ENCODE data around the gene KRTAP12-3.
"Not testable (repeated sequence)": the region's sequence is repeated elsewhere in the genome, so short reads cannot be mapped to it uniquely, and the experiment has no call there.

Gene KRTAP12-3

GRCh38 chr21:44686843-44687561, 29.3 kb downstream of the KRTAP12-3 start:
- no peak for DNase-seq

- no peak for DNase-seq
Observed at GRCh38 chr21:44687671-44688070, 29.9 kb downstream of the KRTAP12-3 start.

DNA sequence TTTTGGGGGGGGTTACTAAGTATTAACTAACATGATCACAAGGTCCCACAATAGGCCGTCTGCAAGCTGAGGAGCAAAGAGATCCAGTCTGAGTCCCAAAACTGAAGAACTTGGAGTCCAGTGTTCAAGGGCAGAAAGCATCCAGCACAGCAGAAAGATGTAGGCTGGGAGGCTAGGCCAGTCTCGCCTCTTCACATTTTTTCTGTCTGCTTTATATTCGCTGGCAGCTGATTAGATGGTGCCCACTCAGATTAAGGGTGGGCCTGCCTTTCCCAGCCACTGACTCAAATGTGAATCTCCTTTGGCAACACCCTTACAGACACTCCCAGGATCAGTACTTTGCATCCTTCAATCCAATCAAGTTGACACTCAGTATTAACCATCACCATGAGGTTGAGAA, 32.0 kb downstream of the KRTAP12-3 start:
- not testable (repeated sequence) for DNase-seq

DNA sequence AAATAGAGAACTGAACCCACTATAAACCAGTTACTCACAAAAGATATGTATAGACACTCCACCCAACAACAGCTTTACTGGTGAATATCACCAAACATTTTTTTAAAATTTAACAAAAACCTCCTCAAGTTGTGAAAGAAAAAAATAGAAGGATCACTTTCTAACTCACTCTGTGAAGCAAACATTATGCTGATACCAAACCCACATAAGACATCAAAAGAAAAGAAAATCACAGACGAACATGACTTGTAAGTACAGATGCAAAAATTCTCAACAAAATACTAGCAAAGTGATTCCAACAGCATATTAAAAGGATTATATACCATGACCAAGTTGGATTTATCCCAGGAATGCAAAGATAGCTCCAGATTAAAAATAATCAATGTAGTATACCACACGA, 34.0 kb downstream of the KRTAP12-3 start:
- DNase-seq, result no peak

- no peak for DNase-seq
Observed at GRCh38 chr21:44692798-44693512, 35.2 kb downstream of the KRTAP12-3 start.

- no peak for DNase-seq
Observed at GRCh38 chr21:44694776-44695175, 37.0 kb downstream of the KRTAP12-3 start.

- no peak for DNase-seq
Observed at GRCh38 chr21:44695184-44695583, 37.5 kb downstream of the KRTAP12-3 start.

GRCh38 chr21:44695641-44696040, 37.9 kb downstream of the KRTAP12-3 start:
- no peak for DNase-seq

DNA sequence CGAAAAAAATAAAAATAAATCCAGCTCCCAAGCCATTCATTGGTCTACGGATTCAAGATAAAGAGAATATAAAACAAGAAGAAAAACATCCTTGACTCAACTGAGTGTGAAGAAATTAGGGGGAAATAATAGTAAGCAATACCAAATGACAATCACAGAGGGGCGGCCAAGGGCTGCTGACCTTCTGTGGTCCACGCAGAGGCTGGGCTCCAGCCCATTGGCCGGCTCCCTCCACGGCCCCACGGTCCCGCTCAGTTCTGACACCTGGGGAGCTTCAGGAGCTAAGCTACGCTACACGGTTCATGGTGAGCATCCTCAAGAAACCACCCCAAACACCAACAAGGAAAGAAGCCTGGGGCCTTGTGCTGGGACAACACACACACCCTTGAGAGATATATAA, 38.8 kb downstream of the KRTAP12-3 start:
- DNase-seq, result no peak

GRCh38 chr21:44697172-44697810, 39.6 kb downstream of the KRTAP12-3 start, which contains the start of gene KRTAP10-12:
Gene KRTAP10-12, plus strand, starts transcription at chr21:44697172. Its CDS starts 30 bp downstream, at chr21:44697202.
- DNase-seq, result not testable (repeated sequence)

DNA sequence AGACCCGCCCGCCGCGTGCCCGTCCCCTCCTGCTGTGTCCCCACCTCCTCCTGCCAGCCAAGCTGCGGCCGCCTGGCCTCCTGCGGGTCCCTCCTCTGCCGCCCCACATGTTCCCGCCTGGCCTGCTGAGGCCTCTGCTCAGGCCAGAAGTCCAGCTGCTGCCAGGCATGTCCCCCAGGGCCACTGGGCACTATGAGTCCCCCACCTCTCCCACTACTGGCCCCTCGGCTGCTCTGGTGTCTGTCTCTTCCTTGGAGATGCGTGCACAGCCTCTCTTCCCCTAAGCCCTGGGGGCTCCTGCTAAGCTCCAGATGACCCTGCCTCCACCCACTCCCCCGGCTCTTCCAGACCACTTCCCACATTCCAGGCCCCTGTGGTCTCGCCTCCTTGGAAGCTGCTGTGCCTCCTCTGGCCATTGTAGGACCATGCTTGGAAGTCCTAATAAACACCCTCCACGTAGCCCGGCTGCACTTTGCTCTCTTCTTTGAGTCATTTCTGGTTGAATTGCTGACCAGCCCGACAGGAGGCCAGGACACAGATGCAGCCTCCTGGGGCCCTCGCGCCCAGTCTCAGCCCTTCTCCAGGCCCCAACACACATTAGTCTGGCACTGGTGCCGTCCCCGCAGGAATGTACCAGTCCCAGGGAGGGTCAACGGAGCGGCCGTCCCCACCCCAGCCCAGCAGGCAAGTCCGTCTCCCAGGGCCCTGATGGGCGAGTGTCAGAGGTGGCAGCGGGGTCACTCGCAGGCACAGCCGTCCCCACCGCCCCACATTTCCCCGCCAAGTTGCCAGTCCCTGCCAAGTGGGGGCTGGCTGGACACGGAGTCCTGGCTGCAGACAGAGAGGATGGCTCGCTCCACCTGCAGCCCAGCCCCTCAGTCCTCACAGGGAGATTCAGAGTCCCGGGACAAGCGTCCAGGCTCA, 40.3 kb downstream of the KRTAP12-3 start:
- DNase-seq, result no peak

DNA sequence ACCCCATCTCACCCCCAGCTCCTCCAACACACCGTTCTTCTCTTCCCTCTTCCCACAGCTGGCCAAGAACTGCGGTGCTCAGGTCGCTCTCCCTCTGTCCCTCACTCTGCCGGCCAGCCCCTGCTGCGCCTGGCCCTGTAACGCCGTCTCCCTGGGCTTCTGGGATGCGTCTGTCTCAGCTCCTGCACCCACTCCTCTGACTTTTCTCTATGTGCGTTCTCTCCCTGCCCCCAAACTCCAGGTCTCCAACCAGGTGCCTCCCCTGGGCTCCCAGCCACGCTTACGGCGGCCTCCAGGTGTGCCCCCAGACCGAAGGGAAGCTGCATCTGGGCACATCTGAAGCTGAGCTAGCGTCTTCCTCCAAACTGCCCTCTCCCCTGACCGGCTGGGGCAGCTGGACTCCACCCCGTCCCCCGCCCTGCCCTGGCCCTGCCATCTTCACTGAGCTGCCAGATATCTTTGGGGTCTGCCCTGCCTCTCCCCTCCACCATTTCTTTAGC, 41.8 kb downstream of the KRTAP12-3 start:
- no peak for DNase-seq

DNA sequence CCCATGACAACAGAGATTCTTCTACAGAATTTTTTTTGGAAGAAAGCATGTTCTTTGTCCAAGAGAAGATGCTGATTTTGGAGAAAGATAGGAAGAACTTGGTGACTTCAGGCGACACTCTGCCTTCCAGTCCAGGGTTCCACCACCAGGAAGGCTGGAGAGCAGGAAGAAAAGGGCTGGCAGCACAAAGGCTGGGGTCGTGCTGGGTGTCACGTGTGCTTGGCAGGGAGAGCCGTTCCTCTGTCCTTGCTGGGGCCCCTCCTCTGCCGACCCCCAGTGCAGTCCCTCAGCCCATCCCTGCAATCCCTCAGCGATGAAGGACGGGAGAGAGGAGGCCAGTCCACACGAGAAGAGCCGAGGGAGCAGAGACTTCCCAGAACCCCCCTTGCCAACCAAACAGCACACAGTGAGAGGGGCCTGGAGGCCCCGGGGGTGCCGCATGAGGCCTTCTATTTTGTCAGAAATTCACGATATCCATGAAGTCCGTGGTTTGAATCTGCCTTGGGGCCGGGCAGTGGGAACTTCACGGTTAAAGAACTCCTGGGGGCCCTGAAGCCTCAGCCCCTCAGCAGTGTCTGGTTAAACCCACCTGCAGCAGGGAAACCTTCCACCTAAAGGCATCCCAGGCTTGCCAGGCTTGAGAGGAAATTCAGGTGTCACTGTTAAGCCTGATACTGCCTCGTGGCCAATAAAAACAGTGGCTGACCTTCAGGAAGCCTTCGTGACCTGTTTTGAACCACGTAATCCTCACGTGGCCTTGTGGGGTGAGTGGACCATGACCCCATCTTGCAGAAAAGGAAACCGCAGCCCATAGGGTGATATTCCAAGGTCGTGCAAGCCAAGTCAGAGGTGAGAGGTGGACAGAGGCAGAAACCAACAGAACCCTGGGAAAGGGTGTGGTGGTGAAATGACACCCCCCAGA, 42.6 kb downstream of the KRTAP12-3 start:
- DNase-seq, result no peak

DNA sequence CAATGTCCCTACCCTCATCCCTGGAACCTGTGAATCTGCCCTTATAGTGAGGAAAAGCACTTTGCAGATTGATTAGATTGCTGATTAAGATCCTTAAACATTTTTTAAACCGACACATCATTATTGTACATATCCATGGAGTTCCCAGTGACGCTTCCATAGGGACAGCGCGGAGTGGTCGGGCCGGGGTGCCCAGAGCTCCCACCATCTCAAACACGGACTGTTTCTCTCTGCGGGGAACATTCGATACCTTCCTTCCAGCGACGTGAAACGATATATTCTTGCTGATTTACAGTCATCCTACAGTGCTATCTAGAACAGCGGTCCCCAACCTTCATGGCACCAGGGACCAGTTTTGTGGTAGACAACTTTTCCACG, 43.3 kb downstream of the KRTAP12-3 start:
- no peak for DNase-seq

GRCh38 chr21:44701541-44701940, 43.8 kb downstream of the KRTAP12-3 start:
- DNase-seq, result no peak

- DNase-seq, result no peak
Observed at GRCh38 chr21:44702111-44702972, 44.6 kb downstream of the KRTAP12-3 start.

DNA sequence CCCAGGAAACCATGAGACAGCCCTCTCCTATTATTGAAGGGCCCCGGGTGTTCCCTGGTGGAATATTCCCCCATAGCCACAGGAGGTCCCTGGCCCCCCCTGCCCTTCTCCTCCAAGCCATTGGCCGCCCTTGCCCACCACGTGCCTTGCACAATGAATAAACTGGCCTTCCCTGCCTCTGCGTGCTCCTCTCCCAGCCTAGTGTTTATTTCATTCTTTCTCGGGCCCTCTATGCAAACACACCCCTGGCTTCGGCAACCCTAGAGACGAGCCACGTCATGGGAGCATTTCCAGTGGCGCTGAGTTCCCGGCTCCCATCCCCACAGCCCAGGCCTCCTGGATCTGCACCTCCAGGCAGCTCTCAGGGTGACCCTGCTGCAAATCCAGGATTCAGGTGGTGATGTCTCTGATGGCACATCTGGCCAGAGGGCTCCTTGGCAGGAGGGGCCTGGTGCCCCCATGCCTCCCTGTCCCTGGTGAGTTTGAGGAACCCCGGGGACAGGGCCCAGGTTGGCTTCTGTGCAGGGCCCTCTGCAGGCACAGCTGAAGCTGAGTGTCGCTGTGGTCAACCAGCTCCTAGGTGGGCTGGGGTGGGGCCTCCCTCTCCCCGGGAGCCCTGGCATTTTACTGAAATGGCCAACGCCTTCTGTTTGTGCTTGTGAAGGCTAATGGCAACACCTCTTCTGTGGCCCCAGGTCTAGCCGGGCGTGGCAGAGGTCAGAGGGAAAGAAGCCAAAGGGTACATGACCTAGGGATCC, 45.4 kb downstream of the KRTAP12-3 start:
- DNase-seq, result no peak

DNA sequence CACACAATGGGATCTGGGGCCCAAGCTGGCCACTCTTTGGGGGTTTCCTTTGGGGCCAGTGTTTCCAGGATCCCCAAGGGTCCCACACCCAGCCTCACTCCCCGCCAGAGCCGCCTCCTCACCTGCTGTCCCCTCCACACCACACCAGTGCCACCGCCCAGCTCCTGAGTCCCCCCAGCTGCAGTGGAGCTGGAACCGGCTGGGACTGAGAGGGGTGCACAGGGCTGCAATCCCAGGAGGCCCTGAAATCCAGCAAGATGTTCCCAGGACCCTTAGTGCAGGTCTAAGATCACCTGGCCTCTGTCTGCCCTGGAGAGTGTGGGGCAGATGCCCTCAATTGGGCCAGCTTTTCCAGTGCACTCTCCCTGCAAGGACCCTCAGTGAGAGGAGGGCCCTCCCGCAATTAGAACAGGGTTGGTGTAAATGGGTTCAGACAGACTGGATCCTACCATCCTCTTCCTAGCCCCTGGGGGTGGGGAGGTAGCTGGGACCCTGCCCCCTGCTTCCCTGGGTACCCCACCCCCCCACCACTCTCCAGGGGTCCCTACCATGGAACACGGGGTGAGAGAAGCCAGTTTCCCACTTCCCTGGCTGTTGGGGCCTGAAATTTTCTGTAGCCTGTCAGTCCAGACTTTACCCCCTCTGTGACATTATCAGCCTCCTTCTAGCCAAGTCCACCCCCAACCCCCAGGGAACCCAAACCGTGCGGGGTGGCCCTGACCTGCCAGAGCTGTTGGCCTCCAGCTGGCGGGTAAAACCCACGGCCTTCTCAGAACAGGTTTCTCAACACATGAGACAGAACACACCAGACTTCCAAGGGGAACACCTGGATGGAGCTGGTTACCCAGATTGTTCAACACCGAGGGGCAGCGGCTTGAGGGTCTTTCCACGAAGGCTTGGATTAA, 46.3 kb downstream of the KRTAP12-3 start:
- no peak for DNase-seq

DNA sequence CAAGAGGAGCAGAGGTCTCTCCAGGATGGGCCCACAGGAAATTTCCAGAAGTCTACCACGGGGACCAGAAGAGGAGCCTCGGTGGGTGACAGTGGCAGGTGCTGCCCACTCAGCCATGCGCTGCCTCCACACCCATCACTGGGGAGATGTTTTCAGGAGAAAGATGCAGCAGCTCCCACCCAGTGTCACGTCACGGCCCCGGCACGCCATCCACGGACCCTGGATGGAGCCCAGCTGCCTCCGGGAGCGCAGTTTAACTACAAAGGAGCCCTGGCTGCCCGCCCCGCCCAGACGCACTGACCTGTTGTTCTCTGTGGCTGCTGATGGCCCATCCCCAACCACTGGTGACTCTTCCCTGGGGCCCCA, 46.9 kb downstream of the KRTAP12-3 start:
- DNase-seq, result no peak

Measured in activated T-cell treated with anti-CD3 and anti-CD28 coated beads, Interleukin-2, amount 50 U/mL, for 1 hour (primary cell).